Kidney (tissue), 14 donors: ENCODE results near the gene KIF9. TPM values are rescaled to one million over a fixed set of nuclear protein-coding genes. Genes with fewer than 3 reads are reported as not detected.
A peak's percentile ranks its signal among the peaks of the same experiment; 100 is the strongest.

Source experiments
- DNase-seq, 5 donors: peaks; one replicate each; pipeline ENCODE4 v3.0.0-alpha.2; 2013 to 2020
- FAIRE-seq: peaks from 2 replicates; lab custom pipeline; 2012; peaks lifted over from hg19 to GRCh38; lab: Jason Lieb, UNC
- H3K27ac ChIP-seq, 2 donors: one replicate each; pipeline ENCODE4 v1.7.0; 2013; ENCODE audit warnings: low read depth in 2 of 2, low read length in 2 of 2, inconsistent platforms in 1 of 2
- H3K27me3 ChIP-seq: one replicate; pipeline ENCODE4 v1.7.1; 2013; ENCODE audit warnings: low read length, inconsistent platforms; ENCODE audit not compliant: control insufficient read depth, insufficient read depth
- H3K36me3 ChIP-seq, 3 donors: one replicate each; pipeline versions ENCODE4 v1.7.0 to v1.7.1; 2013; ENCODE audit warnings: low read length in 3 of 3, control low read depth in 1 of 3, inconsistent platforms in 1 of 3; ENCODE audit not compliant: insufficient read depth in 3 of 3, control insufficient read depth in 2 of 3
- H3K4me1 ChIP-seq, 3 donors: one replicate each; pipeline versions ENCODE4 v1.7.0 to v1.7.1; 2013; ENCODE audit warnings: low read length in 3 of 3, inconsistent platforms in 1 of 3, low read depth in 1 of 3; ENCODE audit not compliant: control insufficient read depth in 2 of 3, insufficient read depth in 2 of 3
- H3K4me3 ChIP-seq, 3 donors: one replicate each; pipeline versions ENCODE4 v1.7.0 to v1.8.1; 2013; ENCODE audit warnings: low read length in 3 of 3, control low read depth in 1 of 3, inconsistent platforms in 1 of 3
- H3K9ac ChIP-seq, 3 donors: one replicate each; pipeline versions ENCODE4 v1.7.0 to v1.7.1; 2013; ENCODE audit warnings: low read length in 3 of 3, control low read depth in 1 of 3, inconsistent platforms in 1 of 3
- H3K9me3 ChIP-seq, 3 donors: one replicate each; pipeline versions ENCODE4 v1.7.0 to v1.7.1; 2013; ENCODE audit warnings: low read length in 3 of 3, control low read depth in 1 of 3, inconsistent platforms in 1 of 3; ENCODE audit not compliant: control insufficient read depth in 2 of 3, insufficient read depth in 1 of 3
- CTCF ChIP-seq: IDR thresholded peaks from 3 replicates; pipeline ENCODE4 v1.5.1; 2012; ENCODE audit warnings: mild to moderate bottlenecking, moderate library complexity, borderline replicate concordance; ENCODE audit not compliant: insufficient read depth; ENCODE audit errors: extremely low read depth
- intact Hi-C: fragments of 100-400 bp; cut with DNase I; formaldehyde crosslinking; loops from one replicate; pipeline ENCODE4 v1.11.1; 2022
- polyA plus RNA-seq: library from polyadenylated mRNA; stranded (reverse); fragments of 350-450 nt; fragmentation: Illumina TruSeq; extraction: RNeasy Lipid Tissue Mini Kit (QIAGEN cat#74804); gene quantifications from one replicate; pipeline ENCODE4 v1.2.3, GENCODE V29; 2014; ENCODE audit warnings: low read depth, low replicate concordance; ENCODE audit not compliant: insufficient read depth
- total RNA-seq: library from RNA; stranded (reverse); fragmentation: NEBNext Ultra II Directional; extraction: Animal tissue kit (Norgen Biotek cat#: 25700); gene quantifications from one replicate; pipeline ENCODE4 v1.2.1, GENCODE V29; 2021
- donor health status: control.
- donor health status: control.
- donor health status: control.
- donor health status: control.
- donor health status: control.
- donor health status: DM: yes; HTN: yes; CAD: no.
- donor health status: Normal renal cell carcinoma (clear cell type).

Gene KIF9
- total and polyA plus RNA-seq, 2 donors from 2014 or later = 16.9 to 32.9 TPM

- no peak for TF ChIP-seq CTCF
- intact Hi-C loops = no loop called here
- H3K4me3 ChIP-seq = no peak overlapping the region
- H3K4me1 ChIP-seq = no peaks in the 10 kb centered on the region
- no peaks in the 10 kb centered on the region for H3K27me3 ChIP-seq
- H3K9ac ChIP-seq = no peak overlapping the region
- no peak for FAIRE-seq
- H3K36me3 ChIP-seq = peaks cover 0 to 2% (median 0%) of the 10 kb centered on the region in 3 donors
- H3K27ac ChIP-seq = no peak overlapping the region
- H3K9me3 ChIP-seq = no peaks in the 10 kb centered on the region
- DNase-seq = no peak
These were observed 8.7 kb upstream of the KIF9 start for GRCh38 chr3:47291158-47291753.

- intact Hi-C loops = no loop called here
These were observed 6.6 kb upstream of the KIF9 start for GRCh38 chr3:47288966-47289910.

GRCh38 chr3:47283591-47284364 is 1.2 kb upstream of the KIF9 start:
- intact Hi-C loops = no loop called here
- no peaks in the 10 kb centered on the region for H3K9me3 ChIP-seq
- TF ChIP-seq CTCF = no peak
- DNase-seq (peak in 2 of 5 donors; percentile 17 to 50), FAIRE-seq (no peak)
- peaks cover 0 to 2% (median 0%) of the 10 kb centered on the region in 3 donors for H3K36me3 ChIP-seq
- peaks cover 0 to 12% (median 0%) of the 10 kb centered on the region in 3 donors for H3K4me1 ChIP-seq
- peak overlapping the region; percentile 63 to 98 (median 97) for H3K9ac ChIP-seq
- no peaks in the 10 kb centered on the region for H3K27me3 ChIP-seq
- no peak overlapping the region for H3K27ac ChIP-seq
- peak overlapping the region; percentile 90 to 98 (median 94) for H3K4me3 ChIP-seq

More at GRCh38 chr3:47288966-47289910, 6.6 kb upstream of the KIF9 start:
- H3K4me1 ChIP-seq = no peaks in the 10 kb centered on the region
- no peak overlapping the region for H3K9ac ChIP-seq
- no peaks in the 10 kb centered on the region for H3K27me3 ChIP-seq
- H3K36me3 ChIP-seq = peaks cover 0 to 2% (median 0%) of the 10 kb centered on the region in 3 donors
- no peak overlapping the region for H3K27ac ChIP-seq
- no peak for TF ChIP-seq CTCF
- DNase-seq (no peak), FAIRE-seq (no peak)
- H3K4me3 ChIP-seq = no peak overlapping the region
- no peaks in the 10 kb centered on the region for H3K9me3 ChIP-seq
